Embryonic facial prominence (tissue), 1 donor: ENCODE measurements around the gene CTNNA2.

Experiments
- DNase-seq: peaks from one replicate; pipeline ENCODE4 v3.0.0-alpha.2; 2016; ENCODE audit errors: extremely low spot score

CTNNA2 gene

DNA sequence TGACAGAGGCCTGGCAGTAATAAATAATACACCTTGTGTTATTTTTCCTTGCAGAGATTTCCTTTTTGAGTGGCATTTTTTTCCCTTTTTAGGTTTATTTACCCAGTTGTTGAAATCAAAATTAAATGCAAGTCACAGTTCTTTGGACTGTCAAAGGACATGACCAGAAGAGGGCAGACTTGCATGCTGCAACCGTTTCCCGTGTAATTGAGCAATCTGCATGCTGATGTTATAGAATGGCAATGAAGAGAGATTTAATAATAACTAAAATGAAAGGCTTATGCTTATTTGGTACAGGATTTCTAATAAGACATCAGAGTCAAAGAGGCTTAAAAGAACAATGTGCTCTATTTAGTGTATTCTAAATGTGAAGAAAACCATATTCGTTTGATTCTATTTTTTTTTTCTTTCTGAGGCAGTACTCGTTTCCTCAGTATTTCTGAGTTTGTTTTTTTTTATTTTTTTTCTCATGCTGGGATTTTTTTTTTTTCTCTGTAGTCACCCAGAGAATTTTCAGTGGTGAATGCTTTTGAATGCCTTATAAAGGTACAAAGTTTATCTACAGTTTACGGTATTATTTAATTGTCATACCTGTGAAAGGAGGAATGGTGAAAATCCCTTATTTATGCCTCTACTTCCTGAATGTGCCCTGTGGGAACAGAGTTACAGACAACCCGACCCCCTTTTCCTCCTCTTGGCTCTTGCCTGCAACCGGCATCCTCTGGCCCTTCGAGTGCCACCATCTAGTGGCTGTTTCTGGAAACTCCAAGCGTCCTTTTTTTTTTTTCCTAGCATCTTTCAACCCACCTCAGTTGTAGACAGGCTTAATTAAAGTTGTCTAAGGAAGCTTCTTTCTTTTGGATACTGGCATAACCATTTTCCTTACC lies 423.2 kb downstream of the CTNNA2 start:
- peak; percentile 34 for DNase-seq

DNA sequence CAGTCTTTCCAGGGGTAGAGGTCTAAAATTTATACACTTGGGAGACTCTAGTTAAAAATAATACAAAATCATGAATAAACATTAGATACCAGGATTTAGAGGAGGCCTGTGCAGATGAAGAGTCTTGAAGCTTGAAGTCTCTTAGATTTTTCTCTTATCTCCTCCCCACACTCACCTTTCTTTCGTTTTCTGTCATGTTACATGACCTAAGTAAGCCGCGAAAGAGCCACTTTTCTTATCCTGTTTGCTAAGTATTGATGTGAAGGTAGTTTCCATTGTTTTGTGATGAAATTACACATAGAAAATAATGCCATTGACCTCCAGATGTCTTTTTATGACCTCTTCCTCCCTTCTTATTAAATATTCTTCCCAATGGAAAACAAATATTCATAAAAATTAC lies 423.9 kb downstream of the CTNNA2 start:
- no peak for DNase-seq

DNA sequence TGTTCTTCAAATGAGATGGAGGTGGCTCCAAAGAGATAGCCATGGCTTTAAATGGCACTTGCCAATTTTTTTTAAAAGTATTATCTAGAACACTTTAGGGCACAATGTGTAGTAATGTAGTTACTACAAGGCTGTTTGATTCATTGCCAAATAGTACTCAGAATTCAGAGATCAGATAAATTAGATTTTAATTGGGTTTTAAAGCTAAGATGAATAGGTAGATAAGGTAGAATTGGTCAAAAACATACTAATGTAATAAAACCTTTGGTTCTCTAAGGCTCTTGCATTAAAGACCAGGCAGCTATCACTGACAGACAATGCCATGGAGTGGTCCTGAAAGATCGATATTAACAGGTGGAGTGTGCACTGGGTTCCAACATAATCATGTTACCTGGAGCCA lies 425.8 kb downstream of the CTNNA2 start:
- DNase-seq, result no peak

DNA sequence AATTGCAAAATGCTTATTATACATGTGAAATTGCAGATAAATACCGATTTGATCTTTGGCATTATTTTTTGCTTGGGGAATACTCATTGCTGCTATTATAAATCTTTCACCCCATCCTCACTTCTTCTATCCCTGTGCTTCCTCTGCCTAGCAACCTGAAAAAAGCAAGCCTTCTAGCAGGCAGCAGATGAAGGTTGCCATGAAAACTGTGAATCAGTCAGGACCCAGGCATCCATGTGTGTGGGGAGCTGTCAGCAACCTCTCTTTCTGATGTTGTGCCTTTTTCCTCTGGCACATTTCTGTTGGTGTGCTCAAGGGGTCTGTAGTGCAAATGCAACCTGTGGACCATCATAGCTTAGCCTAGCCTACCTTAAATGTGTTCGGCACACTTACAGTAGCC lies 427.5 kb downstream of the CTNNA2 start:
- DNase-seq, result no peak

DNA sequence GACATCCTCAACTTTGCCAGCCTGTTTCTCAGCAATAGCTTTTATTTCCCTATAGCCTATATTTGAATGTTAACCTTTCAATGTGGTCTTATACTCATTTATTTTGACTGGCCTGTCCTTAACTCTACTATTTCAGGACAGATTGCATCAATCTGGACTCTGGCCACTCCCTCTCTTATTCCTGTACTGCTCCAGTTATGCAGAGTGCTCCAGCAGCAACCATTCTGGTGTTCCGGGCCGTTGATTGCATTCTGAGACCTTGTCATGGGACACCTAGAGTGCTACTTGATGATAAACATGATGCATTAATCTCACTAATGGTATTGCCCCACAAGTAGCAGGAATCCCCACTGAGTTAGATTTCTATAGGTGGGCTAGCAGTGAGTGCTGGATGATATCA lies 428.3 kb downstream of the CTNNA2 start:
- no peak for DNase-seq

DNA sequence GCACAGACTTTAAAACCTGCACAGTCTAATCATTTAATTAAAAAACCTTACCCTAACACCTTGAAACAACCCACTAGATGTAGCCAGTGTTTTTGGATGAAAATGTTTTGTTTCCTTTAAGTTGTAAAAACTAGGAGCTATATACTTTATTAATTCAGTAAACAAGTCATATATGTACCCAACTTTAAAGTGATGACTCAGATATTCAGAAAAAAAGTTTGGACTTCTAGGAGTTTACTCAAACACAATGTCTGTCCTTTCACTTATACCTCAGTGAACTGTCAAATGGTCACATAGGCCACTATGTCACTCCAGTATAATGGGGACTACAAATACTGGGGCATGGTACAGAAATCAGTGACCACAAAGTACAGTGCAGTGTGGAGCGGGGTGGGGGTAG lies 431.4 kb downstream of the CTNNA2 start:
- no peak for DNase-seq

DNA sequence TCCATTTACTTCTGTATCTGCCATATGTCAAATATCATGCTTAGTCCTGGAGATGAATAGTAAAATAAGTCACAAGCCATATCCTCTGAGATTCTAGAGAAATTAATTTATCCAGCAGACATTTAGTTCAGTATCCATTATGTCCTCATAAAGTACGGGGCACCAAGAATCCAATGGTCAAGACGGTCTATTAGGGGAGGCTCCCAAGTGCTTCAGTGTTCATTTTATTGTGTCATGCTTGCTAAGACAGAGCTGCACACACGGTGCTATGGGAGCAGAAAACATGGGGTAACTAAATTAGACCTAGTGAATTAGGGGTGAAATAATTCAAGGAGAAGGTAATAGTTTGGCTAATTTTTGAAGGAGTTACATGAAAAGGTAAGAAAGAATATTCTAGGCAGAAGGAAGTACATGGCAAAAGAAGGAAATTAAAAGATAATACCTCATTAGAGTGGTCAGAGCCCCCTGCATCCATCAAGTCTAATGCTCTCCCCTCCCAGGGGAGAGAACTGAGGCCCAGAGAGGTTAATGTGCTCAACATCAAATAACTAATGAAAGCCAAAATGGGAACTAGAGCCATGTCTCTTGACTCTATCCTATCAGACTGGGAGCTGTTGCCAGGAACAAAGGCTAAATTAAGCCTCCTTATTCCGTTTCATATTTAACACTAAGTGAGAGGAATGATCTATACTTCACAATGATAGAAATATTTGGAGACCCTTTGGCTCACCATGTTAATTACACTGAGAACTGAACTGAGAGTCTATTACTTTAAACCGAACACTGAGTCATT lies 433.0 kb downstream of the CTNNA2 start:
- no peak for DNase-seq

DNA sequence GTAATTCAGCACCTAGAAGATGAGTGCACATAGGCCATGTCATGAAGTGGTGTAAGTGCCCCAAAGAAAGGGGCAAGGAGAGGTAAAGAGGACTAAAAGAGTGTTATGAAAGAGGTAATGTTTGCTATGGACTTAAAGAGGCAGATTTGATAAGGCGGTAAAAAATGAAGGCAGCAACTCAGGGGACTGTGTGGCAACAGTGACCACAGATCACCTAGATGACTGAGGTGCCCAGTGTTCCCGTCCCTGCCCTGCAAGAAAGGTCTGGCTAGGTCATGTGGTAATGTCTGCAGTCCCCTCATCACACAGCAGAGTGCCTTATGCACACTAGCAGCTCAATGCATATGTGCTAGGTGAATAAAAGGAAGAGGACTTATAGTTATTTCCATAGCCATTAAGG lies 434.9 kb downstream of the CTNNA2 start:
- DNase-seq, result no peak

DNA sequence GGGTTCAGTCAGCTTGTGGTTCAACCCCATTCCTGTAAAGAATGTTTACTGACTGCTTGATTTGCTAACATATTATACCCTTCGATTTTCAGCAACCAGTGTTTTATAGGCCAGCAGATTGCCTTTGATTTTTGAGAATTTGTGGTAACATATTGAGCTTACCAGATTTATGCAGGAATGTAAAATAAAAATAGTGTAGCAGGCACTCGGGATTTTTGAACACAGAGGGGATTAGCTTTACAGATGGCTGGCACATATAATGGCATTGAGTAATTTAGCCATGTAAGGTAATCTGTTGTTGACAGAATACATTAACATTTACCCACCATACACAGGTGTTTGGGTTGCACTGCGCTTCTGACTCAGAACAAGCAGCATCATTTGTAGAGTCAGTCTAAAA lies 437.7 kb downstream of the CTNNA2 start:
- no peak for DNase-seq

DNA sequence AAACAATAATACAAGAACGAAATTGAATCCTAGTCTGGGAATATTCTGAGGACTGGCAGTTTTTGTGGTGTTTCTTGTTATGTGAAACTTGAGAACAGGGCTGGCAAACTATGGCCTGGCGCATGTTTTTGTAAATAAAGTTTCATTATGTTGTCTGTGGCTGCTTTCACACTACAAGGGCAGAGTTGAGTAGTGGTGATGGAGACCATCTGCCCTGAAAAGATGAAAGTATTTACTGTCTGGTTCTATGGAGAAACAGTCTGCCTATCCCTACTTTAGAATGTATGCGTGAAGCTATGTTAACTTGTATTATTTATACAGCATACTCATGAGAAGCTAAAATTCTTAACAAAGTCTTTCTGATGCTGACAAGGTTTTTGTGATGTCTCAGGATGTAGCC lies 439.8 kb downstream of the CTNNA2 start:
- no peak for DNase-seq

DNA sequence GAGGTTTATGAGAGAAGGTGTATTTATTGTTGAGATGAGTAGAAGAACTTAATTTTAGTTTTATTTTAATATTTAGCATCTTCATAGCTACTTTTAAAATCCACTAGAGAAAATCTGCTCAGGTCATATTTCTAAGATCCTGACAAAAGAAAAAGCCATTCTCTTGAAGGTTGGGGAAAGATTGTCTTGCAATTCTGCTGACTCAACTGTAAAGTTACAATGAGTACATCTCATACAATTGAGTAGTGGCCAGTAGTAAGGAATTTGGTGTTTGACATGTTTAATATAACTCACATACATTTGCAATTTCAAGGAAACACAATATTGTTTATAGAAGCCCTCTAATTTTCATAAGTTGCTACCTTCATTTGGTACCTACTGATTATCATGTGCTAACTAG lies 447.2 kb downstream of the CTNNA2 start:
- no peak for DNase-seq

DNA sequence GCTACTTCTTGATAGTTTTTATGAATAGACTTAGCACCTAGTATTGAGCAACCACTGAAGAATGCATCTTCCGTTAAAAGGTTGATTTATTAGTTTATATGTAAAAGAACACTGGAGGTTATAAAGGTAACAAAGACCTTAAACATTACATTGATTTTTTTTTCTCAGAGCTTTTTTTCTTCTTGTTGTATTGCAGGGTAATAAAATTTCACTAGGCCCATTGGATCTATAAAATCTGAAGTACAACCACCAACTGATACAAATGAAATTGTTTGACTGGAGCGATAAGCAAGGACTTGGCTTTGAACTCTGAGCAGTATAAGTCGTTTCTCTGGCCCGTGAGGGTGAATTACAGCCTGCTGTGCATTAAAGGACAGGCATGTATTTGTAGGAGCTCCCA lies 447.7 kb downstream of the CTNNA2 start:
- DNase-seq, result no peak

DNA sequence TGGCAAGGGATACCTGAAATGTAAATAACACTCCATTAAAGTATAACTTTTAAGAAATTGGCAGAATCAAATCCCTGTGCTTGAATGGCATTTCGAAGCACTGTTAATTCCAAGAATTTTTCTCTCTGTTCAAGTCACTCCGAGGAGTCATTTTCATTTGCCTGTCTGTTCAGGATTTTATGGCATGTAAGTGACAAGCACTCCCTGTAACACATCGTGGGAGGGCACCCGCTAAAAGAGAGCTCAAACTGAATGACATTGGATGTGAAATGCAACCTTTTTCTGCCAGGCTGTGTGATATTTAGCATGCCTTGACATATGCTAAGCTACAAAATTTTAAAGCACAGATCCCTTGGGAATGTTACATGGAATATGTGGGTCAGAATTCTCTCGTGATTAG lies 452.1 kb downstream of the CTNNA2 start:
- no peak for DNase-seq

DNA sequence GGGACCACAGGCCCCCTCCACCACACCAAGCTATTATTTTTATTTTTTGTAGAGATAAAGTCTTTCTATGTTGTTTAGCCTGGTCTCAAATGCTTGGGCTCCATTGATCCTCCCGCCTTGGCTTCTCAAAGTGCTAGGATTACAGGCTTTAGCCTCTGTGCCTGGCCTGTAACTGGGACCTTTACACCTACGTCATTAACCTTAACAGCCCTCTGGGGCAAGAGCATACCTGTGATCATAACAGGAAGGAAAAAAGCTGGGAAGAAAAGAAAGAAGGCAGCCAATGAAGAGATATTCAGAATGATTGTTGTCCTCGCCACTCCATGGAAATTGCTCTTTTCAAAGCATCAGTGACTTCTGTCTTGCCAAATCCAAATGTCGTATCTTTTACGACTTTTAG lies 453.5 kb downstream of the CTNNA2 start:
- no peak for DNase-seq

DNA sequence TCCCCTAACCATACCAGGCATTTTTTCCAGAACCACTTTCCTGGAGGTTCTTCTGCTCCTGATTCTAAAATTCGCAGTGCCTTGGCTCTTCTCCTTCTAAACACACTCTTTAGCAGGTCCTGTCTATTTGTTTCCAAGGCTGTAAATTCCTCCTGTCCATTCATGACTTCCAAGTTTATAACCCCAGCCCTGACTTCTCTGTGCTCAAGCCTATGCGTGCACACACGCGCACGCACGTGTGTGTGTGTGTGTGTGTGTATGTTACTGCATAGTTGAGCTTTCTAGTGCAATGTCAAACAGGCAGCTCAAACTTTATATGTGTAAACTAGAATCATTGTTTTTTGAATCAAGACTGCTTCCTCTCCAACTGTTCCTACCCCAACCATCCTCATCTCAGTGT lies 454.0 kb downstream of the CTNNA2 start:
- DNase-seq, result no peak

DNA sequence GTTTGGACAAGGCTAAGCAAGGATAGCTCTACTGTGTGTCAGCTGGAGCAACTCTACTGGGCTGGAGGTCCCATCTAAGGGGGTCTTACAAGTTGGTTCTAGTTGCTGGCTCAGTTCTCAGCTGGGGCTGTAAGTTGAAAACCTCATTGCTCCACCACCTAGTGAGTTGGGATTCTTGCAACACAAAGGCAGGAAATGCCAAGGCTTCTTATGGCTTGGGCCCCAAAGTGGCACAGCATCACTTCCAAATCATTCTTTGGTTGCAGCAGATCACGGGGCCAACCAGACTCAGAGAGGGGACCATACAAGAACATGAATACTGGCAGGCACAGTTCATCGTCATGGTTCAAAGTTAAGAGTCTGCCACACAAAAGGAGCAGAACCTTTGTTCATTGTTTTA lies 459.0 kb downstream of the CTNNA2 start:
- no peak for DNase-seq

DNA sequence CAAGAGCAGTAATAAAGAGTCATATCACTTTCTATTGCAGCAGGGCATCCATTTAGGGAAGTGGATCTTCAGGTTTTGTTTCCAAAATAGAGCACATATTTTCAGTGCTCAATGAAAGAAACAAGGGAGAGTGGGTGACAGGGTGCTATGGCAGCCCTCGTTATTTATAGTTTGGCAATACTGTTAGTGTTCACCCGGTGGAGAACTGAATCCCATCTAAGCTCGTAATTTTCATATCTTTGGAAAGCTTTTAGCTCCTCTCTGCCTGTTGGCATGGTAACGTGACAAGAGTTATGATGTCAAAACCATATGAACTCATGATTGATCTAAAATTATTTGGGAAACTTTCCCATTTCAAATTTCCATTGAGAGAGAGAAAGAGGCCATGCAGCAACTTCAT lies 459.8 kb downstream of the CTNNA2 start:
- no peak for DNase-seq

DNA sequence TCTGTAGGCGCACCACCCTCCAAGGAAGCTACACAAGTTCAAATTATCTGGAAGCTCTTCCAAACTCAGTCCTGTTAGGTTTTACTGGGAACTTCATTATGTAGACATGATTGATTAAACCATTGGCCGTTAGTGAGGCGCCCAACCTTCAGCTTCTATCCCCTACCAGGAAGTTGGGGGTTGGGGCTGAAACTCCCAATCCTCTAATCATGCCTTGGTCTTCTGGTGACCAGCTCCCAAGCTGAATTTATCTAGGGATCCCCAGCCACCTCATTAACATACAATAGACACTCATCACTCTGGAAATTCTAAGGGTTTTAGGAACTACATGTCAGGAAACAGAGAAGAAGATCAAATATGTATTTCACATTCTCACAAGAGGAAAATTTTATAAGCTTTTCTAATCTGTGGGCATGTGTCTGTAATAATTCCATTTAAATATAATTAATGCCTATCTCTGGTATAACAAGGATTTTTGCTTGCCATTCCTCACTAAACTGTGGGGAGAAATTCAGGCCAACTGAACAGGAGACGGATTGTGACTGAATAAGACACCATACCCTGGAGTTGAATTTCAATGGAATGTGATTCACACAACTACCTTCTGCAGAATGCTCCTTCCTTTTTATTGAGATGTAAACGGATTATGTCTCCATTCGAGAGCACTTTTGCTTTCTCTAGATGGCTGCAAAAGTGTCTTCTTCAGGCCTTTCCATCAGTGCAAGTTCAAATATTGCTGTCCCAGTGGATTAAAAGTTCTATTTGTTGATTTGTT lies 463.1 kb downstream of the CTNNA2 start:
- no peak for DNase-seq

DNA sequence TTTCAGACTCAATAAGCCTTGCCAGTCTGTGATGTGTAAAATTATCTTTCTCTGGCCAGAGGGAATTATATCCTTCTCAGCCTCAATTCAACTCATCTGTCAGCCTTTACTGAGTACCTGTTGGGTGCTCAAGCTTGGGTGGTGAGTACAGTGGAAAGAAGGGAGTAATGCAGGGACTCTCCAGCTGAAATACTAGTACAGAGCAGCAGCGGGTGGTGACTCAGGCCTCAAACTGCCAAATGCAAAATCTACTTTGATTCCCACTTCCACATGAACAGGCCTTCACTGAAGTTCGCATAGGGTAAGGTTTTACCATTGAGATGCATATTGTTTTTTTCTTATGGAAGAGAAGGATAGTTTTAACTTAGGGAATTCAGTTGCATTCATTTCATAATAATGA lies 464.9 kb downstream of the CTNNA2 start:
- DNase-seq, result no peak

DNA sequence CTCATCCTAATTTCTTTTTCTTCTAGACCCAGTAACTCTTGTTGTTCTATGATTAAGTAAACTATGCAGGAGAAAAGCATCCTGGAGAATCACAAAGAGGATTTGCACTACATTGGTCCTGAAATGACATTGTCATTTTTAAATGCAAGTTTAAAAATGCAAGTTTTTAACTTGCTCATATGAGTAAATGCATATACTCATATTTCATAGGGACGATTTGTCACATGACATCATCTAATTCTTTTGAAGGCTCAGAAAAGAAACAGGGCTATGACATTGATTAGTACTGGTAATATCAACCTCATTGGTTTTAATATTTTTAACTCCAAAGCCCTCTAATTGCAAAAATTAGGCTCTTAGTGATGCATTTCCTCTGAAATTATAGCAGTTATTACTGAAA lies 467.3 kb downstream of the CTNNA2 start:
- no peak for DNase-seq

DNA sequence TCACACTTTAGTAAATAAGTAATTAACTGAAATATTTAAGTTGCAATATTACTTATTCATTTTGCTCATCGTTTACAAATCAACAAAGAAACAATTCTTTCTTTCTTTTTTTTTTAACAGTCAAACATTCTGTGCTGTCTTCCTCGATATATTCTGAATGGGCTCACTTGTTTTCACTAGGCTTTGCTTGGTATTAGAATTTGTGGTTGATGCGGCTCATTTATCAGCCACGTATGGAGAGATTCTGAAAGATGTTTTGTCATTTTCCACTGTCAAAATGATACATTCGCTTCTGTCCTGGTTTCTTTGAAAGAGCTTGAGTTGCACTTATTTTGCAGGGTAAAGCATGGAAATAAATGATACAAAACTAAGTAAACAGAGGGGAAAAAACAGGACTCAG lies 468.0 kb downstream of the CTNNA2 start:
- DNase-seq, result no peak

DNA sequence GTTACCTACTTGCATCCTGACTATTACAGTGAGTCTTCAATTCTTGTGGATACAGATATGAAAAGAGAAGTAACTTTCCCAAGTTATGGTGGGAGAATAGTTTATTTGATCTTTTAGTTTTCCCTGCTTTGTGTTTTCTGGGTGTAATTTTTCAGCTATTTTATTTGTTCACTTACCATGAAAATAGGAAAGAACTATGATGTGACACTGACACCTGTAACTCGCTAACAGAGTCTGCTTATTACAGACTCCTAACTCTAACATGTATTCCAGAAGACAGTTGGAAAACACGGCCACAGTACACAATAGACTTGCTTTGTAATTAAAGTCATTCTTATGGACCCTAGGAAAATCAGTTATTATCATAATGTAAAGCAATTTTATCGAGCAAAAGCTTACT lies 468.5 kb downstream of the CTNNA2 start:
- DNase-seq, result no peak
